HG03280 (cell line): ENCODE measurements around the gene IL21R.
"Not testable (repeated sequence)": the region's sequence is repeated elsewhere in the genome, so short reads cannot be mapped to it uniquely, and the experiment has no call there.

ENCODE experiments used
- ATAC-seq: cut with Tn5 transposase; IDR thresholded peaks from one replicate; pipeline ENCODE4 v1.9.1; 2021; ENCODE audit warnings: mild to moderate bottlenecking, moderate library complexity; ENCODE audit not compliant: unreplicated experiment

Gene IL21R

DNA sequence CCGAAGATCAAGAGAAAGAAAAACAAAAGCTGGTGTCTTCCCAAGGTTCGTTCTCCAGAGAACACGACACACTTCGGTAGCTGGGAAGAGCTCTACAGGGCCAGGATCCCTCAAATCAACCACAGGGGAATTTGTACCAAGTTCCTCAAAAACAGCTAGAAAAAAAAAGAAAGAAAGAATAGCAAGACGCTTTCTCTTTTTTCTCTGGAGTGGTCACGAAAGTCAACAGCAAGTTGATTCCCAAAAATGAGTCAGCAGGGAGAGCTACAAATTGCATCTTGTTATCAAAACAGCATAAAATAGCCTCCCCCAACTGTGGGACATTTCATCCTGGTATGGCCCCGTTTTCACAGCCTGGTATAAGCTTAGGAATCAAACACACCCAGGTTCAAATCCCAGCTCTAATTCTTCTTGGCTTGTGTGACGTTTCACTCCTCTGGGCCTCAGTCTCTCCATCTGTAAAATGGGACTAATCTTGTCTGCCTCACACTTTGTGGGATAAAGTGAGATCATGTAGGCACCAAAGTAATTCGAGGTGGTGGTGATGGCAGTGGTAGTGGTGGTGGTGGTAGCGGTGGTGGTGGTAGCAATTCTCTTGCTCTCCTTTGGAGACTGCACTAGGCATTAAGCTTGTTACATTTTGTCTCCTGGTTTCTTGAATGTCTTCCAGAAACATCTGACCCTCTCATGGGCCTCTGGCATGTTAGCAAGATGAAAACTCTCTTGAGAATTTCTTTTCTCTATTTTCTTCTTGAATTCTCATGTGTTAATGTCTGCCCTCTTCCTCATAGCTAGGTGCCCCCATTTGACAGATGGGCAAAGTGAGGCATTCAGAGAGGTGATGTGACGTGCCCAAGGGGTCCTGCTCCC is 988 bp upstream of the IL21R start:
- ATAC-seq, result no peak

DNA sequence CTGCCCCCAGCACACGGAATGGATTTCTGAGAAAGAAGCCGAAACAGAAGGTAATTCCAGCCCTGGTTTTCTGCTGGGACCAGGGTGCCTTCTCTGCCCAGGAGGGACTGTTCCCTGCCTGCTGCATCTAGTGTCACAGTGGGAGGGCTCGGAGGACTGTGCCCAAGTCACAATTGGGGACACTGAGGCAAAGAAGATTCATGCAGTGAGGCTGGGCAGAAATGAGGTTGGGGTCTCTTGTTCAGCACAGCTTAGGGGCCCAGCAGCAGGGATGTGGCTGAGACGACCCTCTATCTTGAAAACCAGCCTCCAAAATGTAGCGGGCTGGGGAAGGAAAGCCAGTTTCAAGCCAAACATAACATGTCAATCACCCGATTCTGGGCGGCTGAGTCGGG is 592 bp downstream of the IL21R start:
- ATAC-seq, result no peak

- ATAC-seq, result no peak
Measured at GRCh38 chr16:27402964-27403600, 1.1 kb downstream of the IL21R start.

DNA sequence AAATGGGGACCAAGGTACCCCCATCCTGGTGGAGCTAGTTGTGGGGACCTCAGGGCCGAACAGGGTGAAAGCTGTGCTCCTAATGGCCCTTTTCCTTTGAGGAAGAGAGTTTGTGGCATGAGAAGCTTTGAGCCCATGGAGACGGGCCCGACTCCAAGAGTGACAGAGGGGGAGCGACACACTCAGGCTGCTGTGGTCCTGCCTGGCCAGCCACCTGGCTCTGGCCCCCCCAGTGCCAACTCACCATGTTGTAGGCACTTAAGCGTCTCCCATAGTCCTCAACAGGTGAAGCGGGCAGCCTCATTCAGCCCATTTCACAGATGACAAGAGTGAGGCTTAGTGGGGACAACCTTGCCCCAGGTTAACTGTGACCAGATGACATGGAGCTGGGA is 1.6 kb downstream of the IL21R start:
- ATAC-seq, result no peak

- no peak for ATAC-seq
Measured at GRCh38 chr16:27404163-27404823, 2.3 kb downstream of the IL21R start.

DNA sequence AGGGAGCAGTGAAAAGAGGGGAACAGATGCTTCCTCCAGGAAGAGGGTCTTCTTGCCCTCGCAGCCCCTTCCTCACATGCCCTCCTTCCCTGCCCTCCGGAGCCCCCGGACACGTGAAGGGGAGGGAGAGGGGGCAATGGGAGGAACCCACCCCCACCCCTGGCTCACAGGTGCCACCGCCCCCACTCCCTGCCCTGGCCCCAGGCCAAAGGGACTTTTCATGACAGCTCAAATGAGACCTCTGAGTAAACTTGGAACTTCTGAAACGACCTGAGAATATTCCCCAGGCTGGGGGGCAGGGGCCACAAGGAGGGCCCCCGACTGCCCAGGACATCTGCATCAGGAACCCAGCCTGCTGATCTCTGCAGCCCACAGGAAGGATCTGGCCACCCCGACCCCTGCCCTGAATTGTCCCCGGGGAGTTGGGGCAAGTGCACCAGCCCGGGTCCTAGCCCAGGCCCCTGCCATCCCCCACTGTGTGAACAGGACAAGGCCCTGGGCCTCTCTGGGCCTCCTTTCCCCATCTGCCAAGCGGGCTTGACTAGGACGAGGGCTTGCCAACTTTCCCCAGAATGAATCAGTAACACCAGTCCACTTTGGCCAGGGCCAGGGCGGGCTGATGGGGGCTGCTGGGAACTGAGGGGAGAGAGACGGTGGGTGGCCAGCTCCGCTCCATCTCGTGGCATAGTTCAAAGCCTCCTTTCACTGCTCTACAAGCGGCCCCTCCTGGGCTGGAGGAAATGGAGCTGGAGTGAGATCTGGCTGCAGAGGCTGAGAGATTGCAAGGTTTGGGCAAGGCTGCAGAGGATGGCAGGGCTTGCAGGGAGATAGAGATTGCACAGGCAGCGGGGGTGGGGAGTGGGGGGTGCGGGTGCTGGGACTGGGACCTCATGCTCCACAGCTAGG is 3.8 kb downstream of the IL21R start:
- no peak for ATAC-seq

- no peak for ATAC-seq
Measured at GRCh38 chr16:27406511-27407128, 4.6 kb downstream of the IL21R start.

DNA sequence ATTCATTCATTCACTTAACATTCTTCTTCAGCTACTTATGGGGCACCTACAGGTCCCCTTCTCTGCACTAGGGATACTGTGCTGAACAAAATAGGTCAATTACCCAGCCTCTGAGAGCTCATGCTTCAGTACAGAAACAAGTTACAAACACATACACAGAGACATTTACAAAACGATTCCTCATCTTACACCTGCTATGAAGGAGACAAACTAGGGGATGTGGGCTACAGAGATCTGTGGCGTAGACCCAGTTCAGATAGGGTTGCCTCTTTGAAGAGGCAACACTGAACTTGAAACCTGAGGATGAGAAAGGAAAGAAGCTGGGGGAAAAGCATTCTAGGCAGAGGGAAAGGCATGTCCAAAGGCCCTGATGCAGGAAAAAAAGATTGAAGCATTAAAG is 5.2 kb downstream of the IL21R start:
- no peak for ATAC-seq

DNA sequence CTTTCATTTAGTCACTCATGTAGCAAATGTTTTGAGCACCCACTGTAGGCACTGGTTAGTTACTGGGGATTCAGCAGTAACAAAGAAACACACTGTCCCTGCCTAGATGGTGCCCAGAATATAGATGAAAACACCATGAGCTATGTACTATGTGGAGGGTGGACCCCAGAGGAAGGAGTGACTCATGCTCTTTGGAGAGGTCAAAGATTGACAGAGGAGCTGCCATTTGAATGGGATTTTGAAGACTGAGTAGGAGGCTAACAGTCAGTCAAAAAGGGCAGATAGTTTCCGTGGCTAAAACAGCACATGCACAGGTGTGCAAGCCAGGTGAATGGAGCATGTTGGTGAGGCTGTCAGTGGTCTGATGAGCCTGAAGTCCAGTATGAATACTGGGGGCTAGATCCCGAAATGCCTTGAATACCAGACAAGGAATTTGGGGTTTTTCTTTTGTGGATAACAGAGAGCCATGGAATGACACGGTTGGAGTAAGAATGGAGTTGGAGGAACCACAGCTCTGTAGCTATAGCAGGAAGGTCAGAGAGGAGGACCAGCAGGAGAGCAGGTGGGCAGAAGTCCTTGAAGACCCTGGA is 6.1 kb downstream of the IL21R start:
- ATAC-seq, result peak; percentile 39

DNA sequence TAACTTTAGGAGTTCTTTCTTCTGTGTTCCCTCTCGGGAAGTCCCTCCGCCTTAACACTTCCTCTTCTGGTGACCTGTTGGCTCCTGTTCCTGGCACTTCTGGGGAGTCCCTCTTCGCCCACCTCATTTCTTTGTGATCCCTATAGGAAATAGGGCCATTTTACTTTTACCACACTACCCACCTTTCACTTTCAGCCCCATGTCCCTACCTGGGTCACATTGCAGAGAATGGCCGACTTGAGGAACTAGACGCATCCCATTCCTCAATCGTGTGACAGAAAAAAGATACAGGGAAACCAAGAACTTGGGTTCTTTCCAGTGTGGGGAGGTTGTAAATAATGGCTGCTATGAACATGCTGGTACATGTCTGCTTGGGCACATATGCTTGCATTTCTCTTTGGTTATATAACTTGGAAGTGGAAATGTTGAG is 6.6 kb downstream of the IL21R start:
- no peak for ATAC-seq

GRCh38 chr16:27409958-27410357 is 8.0 kb downstream of the IL21R start:
- not testable (repeated sequence) for ATAC-seq

GRCh38 chr16:27410761-27411160 is 8.8 kb downstream of the IL21R start:
- ATAC-seq, result no peak

GRCh38 chr16:27413956-27414355 is 12.0 kb downstream of the IL21R start:
- ATAC-seq, result no peak

GRCh38 chr16:27414788-27415431 is 12.9 kb downstream of the IL21R start:
- ATAC-seq, result no peak

DNA sequence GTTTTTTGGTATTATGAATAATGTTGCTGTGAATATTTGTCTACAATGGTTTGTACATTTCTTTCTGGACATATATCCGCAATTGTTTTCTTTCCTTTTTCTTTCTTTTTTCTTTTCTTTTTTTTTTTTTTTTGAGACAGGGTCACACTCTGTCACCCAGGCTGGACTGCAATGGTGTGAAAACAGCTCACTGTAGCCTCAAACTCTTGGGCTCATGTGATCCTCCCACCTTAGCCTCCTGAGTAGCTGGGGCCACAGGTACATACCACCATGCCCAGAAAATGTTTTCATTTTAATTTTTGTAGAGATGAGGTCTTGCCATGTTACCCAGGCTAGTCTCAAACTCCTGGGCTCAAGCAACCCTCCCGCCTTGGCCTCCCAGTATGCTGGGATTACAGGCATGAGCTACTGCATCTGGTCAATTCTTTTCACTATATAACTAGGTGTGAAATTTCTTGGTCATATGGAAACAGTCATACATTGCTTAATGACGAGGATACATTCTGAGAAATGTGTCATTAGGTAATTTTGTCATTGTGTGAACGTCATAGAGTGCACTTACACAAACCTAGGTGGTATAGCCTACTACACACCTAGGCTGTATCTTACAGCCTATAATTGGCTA is 15.2 kb downstream of the IL21R start:
- ATAC-seq, result no peak

- ATAC-seq, result no peak
Measured at GRCh38 chr16:27421961-27422740, 20.2 kb downstream of the IL21R start.

DNA sequence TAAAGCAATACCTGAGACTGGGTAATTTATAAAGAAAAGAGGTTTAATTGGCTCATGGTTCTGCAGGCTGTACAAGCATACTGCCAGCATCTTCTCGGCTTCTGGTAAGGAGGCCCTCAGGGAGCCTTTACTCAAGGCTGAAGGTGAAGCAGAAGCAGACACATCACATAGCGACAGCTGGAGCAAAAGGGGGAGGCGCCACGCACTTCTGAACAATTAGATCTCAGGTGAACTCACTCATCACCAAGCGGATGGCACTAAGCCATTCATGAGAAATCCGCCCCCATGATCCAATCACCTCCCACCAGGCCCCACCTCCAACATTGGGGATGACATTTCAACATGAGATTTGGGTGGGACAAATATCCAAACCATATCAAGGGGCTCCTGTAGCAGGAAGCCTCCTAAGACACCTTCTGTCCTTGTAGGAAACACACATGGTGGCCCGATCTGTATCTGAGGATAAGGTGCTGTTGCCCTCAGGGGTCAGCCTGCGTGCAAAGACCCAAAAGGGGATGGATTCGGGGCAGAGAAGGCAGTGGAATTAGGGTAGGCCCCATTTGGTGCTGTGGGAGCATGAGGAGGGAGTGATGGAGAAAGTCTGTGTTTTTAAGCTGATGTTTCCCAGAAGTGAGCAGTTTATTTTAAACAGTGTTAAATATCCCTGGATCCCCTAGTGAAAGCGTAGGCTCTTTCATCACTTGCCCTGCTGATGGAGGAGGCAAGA is 23.0 kb downstream of the IL21R start:
- no peak for ATAC-seq

GRCh38 chr16:27425961-27426360 is 24.0 kb downstream of the IL21R start:
- no peak for ATAC-seq
